Measurements from ENCODE around the gene SEMA3C. TPM values are rescaled to one million over a fixed set of nuclear protein-coding genes. Genes with fewer than 3 reads are reported as not detected.

SEMA3C gene
- total and polyA plus RNA-seq, 8 donors: 58.0 to 118 (median 95.0) TPM

GRCh38 chr7:80775897-80776296 lies 143.0 kb downstream of the SEMA3C start:
- Histone ChIP-seq H3K36me3 (no peaks in the 10 kb centered on the region), H3K4me3 (no peak overlapping the region), H3K4me1 (peaks cover 6 to 16% of the 10 kb centered on the region in 2 donors), H3K27ac (no peak overlapping the region), H3K27me3 (no peaks in the 10 kb centered on the region), H3K9me3 (no peaks in the 10 kb centered on the region)
- ATAC-seq (no peak), DNase-seq (no peak)
- no peak for TF ChIP-seq CTCF (IDR thresholded peaks at IDR 0.05)
- intact Hi-C loops (cut with DNase I): no loop called here

DNA sequence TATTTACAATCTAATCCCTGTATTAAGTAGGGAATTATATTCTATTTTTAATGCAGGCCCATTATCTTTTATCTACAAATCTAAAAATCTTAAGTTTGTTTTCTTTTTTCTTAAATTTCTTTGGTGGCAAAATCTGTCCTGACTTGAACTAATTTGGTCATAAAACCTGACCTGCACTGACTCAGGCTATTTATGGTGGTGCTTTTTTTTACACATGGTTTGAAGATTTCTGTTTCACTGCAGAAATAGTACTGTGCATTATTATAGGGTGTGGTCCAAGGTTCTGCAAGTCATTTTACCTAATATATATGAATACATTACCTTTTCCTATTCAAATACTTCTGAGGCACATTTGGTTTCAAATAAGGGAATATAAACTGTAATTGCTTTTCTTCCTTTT lies 143.4 kb downstream of the SEMA3C start:
- ATAC-seq (no peak), DNase-seq (no peak)
- intact Hi-C loops (cut with DNase I): no loop called here
- Histone ChIP-seq H3K9me3 (no peaks in the 10 kb centered on the region), H3K4me1 (peaks cover 4 to 12% of the 10 kb centered on the region in 2 donors), H3K36me3 (no peaks in the 10 kb centered on the region), H3K27ac (no peak overlapping the region), H3K4me3 (no peak overlapping the region), H3K27me3 (no peaks in the 10 kb centered on the region)
- TF ChIP-seq CTCF (IDR thresholded peaks at IDR 0.05): no peak

DNA sequence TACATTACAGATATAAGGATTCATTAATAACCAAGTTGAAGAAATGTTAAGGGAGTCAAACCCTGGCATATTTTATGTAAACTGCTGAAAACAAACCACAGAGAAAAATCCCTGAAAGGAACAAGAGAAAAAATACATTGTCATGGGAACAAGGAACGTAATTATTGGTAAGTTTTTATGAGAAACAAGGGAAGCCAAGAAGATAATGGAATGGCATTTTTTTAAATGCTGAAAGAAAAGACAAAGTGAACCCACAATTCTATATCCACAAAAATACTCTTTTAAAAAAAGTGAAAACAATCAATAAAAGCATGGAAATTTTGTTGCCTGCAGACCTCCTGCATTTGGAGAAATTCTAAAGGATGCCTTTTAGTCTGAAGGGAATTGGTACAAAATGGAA lies 144.0 kb downstream of the SEMA3C start:
- Histone ChIP-seq H3K27me3 (no peaks in the 10 kb centered on the region), H3K4me3 (no peak overlapping the region), H3K27ac (no peak overlapping the region), H3K36me3 (no peaks in the 10 kb centered on the region), H3K9me3 (no peaks in the 10 kb centered on the region), H3K4me1 (peaks cover 4 to 11% of the 10 kb centered on the region in 2 donors)
- DNase-seq: no peak
- no peak for ATAC-seq
- TF ChIP-seq CTCF (IDR thresholded peaks at IDR 0.05): no peak
- intact Hi-C loops (cut with DNase I): no loop called here

GRCh38 chr7:80773787-80774508 lies 144.9 kb downstream of the SEMA3C start:
- Histone ChIP-seq H3K4me3 (no peak overlapping the region), H3K36me3 (no peaks in the 10 kb centered on the region), H3K9me3 (no peaks in the 10 kb centered on the region), H3K4me1 (peaks cover 4 to 11% of the 10 kb centered on the region in 2 donors), H3K27ac (no peak overlapping the region), H3K27me3 (no peaks in the 10 kb centered on the region)
- ATAC-seq: no peak
- intact Hi-C loops (cut with DNase I): no loop called here
- TF ChIP-seq CTCF (IDR thresholded peaks at IDR 0.05): no peak
- no peak for DNase-seq

DNA sequence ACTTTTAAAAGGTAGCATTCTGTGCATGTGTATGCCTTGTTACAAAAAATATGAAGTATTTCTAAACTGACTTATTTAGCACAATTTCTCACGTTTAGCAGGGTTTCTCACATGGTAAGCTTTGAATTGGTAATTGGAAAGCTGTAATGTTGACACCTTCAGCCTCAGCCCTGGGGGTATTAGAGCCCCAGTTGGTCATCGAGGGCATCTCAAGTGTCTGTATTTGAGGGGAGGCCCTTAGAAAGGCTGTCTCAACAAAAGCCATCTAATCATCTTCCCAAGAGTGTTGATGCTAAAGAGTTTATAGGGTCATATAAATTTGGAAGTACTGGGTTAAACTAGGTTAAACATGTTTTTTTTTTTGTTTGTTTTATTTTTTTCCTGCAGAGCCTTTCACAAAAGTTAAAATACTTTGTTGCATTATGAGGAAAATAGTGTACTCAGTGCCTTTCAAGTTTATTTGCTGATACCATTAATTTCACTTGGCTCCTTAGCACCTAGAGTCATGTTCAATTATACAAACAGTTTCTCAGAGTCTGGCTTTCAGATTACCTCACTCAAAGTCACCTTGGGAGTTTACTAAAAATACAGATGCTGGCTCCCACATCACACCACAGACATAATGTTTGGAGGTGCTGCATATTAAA lies 146.4 kb downstream of the SEMA3C start:
- H3K27me3 ChIP-seq: no peaks in the 10 kb centered on the region
- H3K4me1 ChIP-seq: peaks cover 4 to 11% of the 10 kb centered on the region in 2 donors
- DNase-seq (no peak), ATAC-seq (no peak)
- intact Hi-C loops (cut with DNase I): no loop called here
- TF ChIP-seq CTCF (IDR thresholded peaks at IDR 0.05): no peak
- no peaks in the 10 kb centered on the region for H3K36me3 ChIP-seq
- H3K9me3 ChIP-seq: no peaks in the 10 kb centered on the region
- H3K4me3 ChIP-seq: no peak overlapping the region
- no peak overlapping the region for H3K27ac ChIP-seq

Measured in left lung (tissue), 10 donors.